ENCODE data around the gene RPS24. TPM values are rescaled to one million over a fixed set of nuclear protein-coding genes. Genes with fewer than 3 reads are reported as not detected.

The RPS24 gene
- total and polyA plus RNA-seq, 10 of the 15 experiments (the other 5 are each of a cell fraction or from before 2014, with no cell fraction given), result 1,343 to 7,285 (median 2,230) TPM

DNA sequence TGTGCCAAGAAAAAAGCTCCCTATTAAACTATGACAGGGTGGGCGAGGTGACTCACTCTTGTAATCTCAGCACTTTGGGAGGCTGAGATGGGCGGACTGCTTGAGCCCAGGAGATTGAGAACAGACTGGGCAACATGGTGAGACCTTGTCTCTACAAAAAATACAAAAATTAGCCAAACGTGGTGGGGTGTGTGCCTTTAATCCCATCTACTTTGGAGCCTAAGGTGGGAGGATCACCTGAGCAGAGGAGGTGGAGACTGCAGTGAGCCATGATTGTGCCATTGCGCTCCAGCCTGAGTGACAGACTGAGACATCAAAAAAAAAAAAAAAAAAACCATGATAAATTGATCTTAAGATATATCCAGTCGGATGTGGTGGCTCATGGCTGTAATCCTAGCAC, 15.8 kb upstream of the RPS24 start:
- Histone ChIP-seq H3K79me2 (ENCODE audit: control insufficient read depth, insufficient read depth, low read length) (no peaks in the 10 kb centered on the region), H3K9ac (ENCODE audit: control insufficient read depth, insufficient read depth, low read length) (no peak overlapping the region), H3K4me2 (ENCODE audit: control insufficient read depth, insufficient read depth) (no peak overlapping the region), H3K27me3 (replicated peaks in 1 of 2; ENCODE audit: control insufficient read depth in 2 of 2, insufficient read depth in 2 of 2, low read length in 1 of 2) (no peaks in the 10 kb centered on the region), H3K4me3 (no peak overlapping the region), H3K27ac (ENCODE audit: control insufficient read depth, insufficient read depth) (no peak overlapping the region), H3K4me1 (ENCODE audit: control insufficient read depth, insufficient read depth, low read length) (no peaks in the 10 kb centered on the region), H2AFZ (ENCODE audit: control insufficient read depth, low read depth, low read length) (no peak overlapping the region), H4K20me1 (ENCODE audit: control insufficient read depth, insufficient read depth) (no peaks in the 10 kb centered on the region), H3K36me3 (ENCODE audit: control insufficient read depth in 2 of 2, insufficient read depth in 2 of 2, low read length in 1 of 2) (peaks cover 5 to 31% of the 10 kb centered on the region in 2 experiments), H3K9me3 (replicated peaks; ENCODE audit: control insufficient read depth, insufficient read depth, low read length) (no peaks in the 10 kb centered on the region)
- SMC1A ChIA-PET (ENCODE audit: uncharacterized antibody, unreplicated experiment), result interaction anchor here (0.7 kb wide), 1 partner anchor 173 kb away, joined by 3 read pairs; no protein-coding TSS in a partner anchor
- in situ Hi-C loops (cut with MboI) (no loop called here), intact Hi-C loops (cut with micrococcal nuclease; ENCODE audit: unreplicated experiment) (no loop called here)
- RAD21 ChIA-PET (ENCODE audit: unreplicated experiment), result interaction anchor here (0.6 kb wide), 1 partner anchor 9 kb away, joined by 5 read pairs; no protein-coding TSS in a partner anchor
- no peak for DNase-seq (ENCODE audit: low read depth, low spot score)
- CTCF ChIA-PET, result interaction anchor here (0.6 kb wide), 1 partner anchor 14 kb away, joined by 4 read pairs; no protein-coding TSS in a partner anchor
- TF ChIP-seq TAF1 (IDR thresholded peaks at IDR 0.05; ENCODE audit: borderline replicate concordance, low read depth, low read length), result no peak
- no peak for TF ChIP-seq YY1 (IDR thresholded peaks at IDR 0.05; ENCODE audit: low read depth, low read length)
- BruUV-seq (replicated peaks), result no TSS peak
- FAIRE-seq, result no peak
- POLR2A ChIA-PET, result interaction anchor here (0.5 kb wide), 1 partner anchor 1060 kb away, joined by 3 read pairs; no protein-coding TSS in a partner anchor
- ATAC-seq, result no peak
- 82% methylated on average over 5 of the region's 5 CpGs for WGBS (ENCODE audit: insufficient coverage, insufficient replicate concordance, low lambda C conversion rate, missing lambda C conversion rate)

DNA sequence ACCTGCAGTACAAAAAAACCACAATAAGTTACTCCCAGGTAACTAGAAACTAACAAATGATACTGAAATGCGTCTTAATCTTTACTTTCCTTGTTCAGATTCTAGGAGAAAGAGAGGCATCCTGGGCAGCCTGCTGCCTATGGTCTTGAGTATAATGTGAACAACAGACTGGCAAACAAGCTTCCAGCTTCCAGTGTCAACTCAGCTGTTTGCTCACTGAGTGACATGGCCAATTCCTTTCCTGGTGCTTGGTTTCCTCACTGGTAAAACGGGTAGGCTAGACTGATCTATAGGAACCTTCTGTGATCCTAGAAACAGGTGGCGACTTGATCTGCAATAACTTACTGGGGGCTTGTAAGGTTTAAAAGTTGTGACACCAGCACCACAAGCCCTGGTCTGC, 14.4 kb upstream of the RPS24 start:
- H3K36me3 ChIP-seq (ENCODE audit: control insufficient read depth in 2 of 2, insufficient read depth in 2 of 2, low read length in 1 of 2), result peaks cover 2 to 33% of the 10 kb centered on the region in 2 experiments
- BruUV-seq (replicated peaks), result TSS peak; percentile 38
- WGBS (ENCODE audit: insufficient coverage, insufficient replicate concordance, low lambda C conversion rate, missing lambda C conversion rate), result 73% methylated on average over 3 of the region's 3 CpGs

More for the DNA sequence above, 14.4 kb upstream of the RPS24 start:
- ChIA-PET POLR2A (no interaction called here), CTCF (interaction anchor here (0.7 to 1.1 kb wide), 2 partner anchors 9 to 10 kb away, joined by 3 read pairs; no protein-coding TSS in a partner anchor), RAD21 (ENCODE audit: unreplicated experiment) (no interaction called here), SMC1A (ENCODE audit: uncharacterized antibody, unreplicated experiment) (no interaction called here)
- Histone ChIP-seq H3K4me2 (ENCODE audit: control insufficient read depth, insufficient read depth) (no peak overlapping the region), H4K20me1 (ENCODE audit: control insufficient read depth, insufficient read depth) (no peaks in the 10 kb centered on the region), H2AFZ (ENCODE audit: control insufficient read depth, low read depth, low read length) (no peak overlapping the region), H3K4me1 (ENCODE audit: control insufficient read depth, insufficient read depth, low read length) (no peaks in the 10 kb centered on the region), H3K4me3 (no peak overlapping the region), H3K9ac (ENCODE audit: control insufficient read depth, insufficient read depth, low read length) (no peak overlapping the region), H3K9me3 (replicated peaks; ENCODE audit: control insufficient read depth, insufficient read depth, low read length) (no peaks in the 10 kb centered on the region), H3K27me3 (replicated peaks in 1 of 2; ENCODE audit: control insufficient read depth in 2 of 2, insufficient read depth in 2 of 2, low read length in 1 of 2) (no peaks in the 10 kb centered on the region), H3K79me2 (ENCODE audit: control insufficient read depth, insufficient read depth, low read length) (no peaks in the 10 kb centered on the region), H3K27ac (ENCODE audit: control insufficient read depth, insufficient read depth) (no peak overlapping the region)
- FAIRE-seq (no peak), DNase-seq (ENCODE audit: low read depth, low spot score) (no peak), ATAC-seq (no peak)
- intact Hi-C loops (cut with micrococcal nuclease; ENCODE audit: unreplicated experiment), result no loop called here
- TF ChIP-seq SUZ12 (IDR thresholded peaks at IDR 0.05; ENCODE audit: unreplicated experiment), result no peak
- no peak for TF ChIP-seq EGR1 (IDR thresholded peaks at IDR 0.05; ENCODE audit: borderline replicate concordance in 1 of 2, low read depth in 2 of 2, low read length in 2 of 2)
- TF ChIP-seq STAT1 (conservative IDR thresholded peaks at IDR 0.05), result no peak
- no peak for TF ChIP-seq EED (IDR thresholded peaks at IDR 0.05; ENCODE audit: low read depth)
- no peak for TF ChIP-seq GABPA (IDR thresholded peaks at IDR 0.05; ENCODE audit: low read depth)
- no peak for TF ChIP-seq CREB1 (IDR thresholded peaks at IDR 0.05; ENCODE audit: low read depth)
- TF ChIP-seq, protein P1, sequence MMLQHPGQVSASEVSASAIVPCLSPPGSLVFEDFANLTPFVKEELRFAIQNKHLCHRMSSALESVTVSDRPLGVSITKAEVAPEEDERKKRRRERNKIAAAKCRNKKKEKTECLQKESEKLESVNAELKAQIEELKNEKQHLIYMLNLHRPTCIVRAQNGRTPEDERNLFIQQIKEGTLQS (IDR thresholded peaks at IDR 0.05; ENCODE audit: borderline replicate concordance, extremely low read depth, low read depth, low read length), result no peak
- TF ChIP-seq, protein P2, sequence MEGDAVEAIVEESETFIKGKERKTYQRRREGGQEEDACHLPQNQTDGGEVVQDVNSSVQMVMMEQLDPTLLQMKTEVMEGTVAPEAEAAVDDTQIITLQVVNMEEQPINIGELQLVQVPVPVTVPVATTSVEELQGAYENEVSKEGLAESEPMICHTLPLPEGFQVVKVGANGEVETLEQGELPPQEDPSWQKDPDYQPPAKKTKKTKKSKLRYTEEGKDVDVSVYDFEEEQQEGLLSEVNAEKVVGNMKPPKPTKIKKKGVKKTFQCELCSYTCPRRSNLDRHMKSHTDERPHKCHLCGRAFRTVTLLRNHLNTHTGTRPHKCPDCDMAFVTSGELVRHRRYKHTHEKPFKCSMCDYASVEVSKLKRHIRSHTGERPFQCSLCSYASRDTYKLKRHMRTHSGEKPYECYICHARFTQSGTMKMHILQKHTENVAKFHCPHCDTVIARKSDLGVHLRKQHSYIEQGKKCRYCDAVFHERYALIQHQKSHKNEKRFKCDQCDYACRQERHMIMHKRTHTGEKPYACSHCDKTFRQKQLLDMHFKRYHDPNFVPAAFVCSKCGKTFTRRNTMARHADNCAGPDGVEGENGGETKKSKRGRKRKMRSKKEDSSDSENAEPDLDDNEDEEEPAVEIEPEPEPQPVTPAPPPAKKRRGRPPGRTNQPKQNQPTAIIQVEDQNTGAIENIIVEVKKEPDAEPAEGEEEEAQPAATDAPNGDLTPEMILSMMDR (IDR thresholded peaks at IDR 0.05 in 2 of 3, conservative IDR thresholded peaks at IDR 0.05 in 1 of 3; ENCODE audit: control insufficient read depth in 2 of 3, extremely low read depth in 1 of 3, insufficient read depth in 1 of 3, low read depth in 3 of 3, low read length in 3 of 3), result no peak
- in situ Hi-C loops (cut with MboI), result no loop called here

Data from GM12878 (cell line).